Prostate gland (tissue), 2 donors: ENCODE data around the gene KNCN.

ENCODE experiments used
- CTCF ChIP-seq, 4 experiments: fragments of 200-600 bp in 2 of 4; fragments of 450-650 bp in 2 of 4; sonication (generic) in 2 of 4; IDR thresholded peaks; 1 replicate in 3 of 4; 2 replicates in 1 of 4; pipeline ENCODE4 v1.5.1; 2016 to 2019; ENCODE audit warnings: antibody characterized with exemption in 4 of 4, mild to moderate bottlenecking in 2 of 4, moderate library complexity in 2 of 4
- POLR2A ChIP-seq: fragments of 450-650 bp; IDR thresholded peaks from one replicate; pipeline ENCODE4 v1.6.1; 2016; ENCODE audit warnings: antibody characterized with exemption, mild to moderate bottlenecking
- POLR2AphosphoS5 ChIP-seq: sonication (generic); formaldehyde crosslinking; IDR thresholded peaks from one replicate; pipeline ENCODE4 v1.6.1; 2017; ENCODE audit warnings: antibody characterized with exemption

- TF ChIP-seq POLR2A (no peak), CTCF (IDR thresholded peaks at IDR 0.05) (no peak), POLR2AphosphoS5 (no peak)
Observed at GRCh38 chr1:46596846-46597245, 45.4 kb upstream of the KNCN start.
